22Rv1 (cell line): ENCODE results near the gene AFDN.

Source experiments
- CTCF ChIP-seq: fragments of 450-650 bp; IDR thresholded peaks from 2 replicates; pipeline ENCODE4 v1.5.1; 2017; ENCODE audit warnings: mild to moderate bottlenecking
- ZFX ChIP-seq: fragments of 450-650 bp; IDR thresholded peaks from 2 replicates; pipeline ENCODE4 v1.6.1; 2017; ENCODE audit warnings: antibody characterized with exemption, borderline replicate concordance

GRCh38 chr6:168007592-168008338 lies 181.1 kb downstream of the AFDN start:
- TF ChIP-seq CTCF (no peak), ZFX (no peak)
